Stimulated activated CD8-positive, alpha-beta memory T cell treated with anti-CD3 and anti-CD28 coated beads, Interleukin-15, amount 100 ng/mL, for 1 hour (primary cell): ENCODE results near the gene MRPL55.
A peak's percentile ranks its signal among the peaks of the same experiment; 100 is the strongest.

Experiments
- DNase-seq: peaks from one replicate; pipeline ENCODE4 v3.0.0-alpha.2; 2020; ENCODE audit warnings: low read depth

MRPL55 gene

DNA sequence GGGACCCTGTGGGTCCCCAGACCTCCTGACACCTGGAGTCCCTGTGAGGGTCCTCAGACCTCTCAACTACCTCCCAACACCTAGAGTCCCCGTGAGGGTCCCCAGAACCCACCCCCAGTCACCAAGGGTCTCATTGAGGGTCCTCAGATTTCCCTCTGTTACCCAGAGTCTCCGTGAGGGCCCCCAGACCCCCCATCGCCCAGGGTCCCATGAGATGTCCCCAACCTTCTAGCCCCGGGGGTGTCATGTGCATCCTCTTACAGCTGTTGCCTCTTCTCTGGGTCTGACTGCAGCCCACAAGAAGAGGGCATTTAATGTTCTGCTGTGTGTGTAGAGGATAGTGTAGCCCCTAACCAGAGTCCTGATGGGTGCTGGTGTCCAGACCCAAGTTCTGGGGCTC, 38.7 kb upstream of the MRPL55 start:
- DNase-seq: no peak

DNA sequence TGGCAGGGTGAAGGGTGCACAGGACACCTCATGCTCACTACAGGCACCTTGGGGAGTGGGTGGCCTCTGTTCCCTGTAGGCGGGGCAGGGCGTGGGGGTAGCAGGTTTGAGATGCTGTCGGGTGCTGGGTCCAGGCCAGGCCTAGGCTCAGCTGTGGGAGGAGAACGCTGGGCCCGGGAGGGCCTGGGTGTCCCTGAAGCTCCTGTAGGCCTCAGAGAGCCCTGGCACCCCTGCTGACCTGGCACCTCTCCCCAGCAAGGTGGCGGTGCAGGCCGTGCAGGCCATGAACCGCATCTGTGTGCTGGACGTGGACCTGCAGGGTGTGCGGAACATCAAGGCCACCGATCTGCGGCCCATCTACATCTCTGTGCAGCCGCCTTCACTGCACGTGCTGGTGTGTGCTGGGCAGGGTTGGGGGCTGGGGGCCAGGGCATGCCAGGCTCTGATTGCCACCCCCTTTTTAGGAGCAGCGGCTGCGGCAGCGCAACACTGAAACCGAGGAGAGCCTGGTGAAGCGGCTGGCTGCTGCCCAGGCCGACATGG, 38.1 kb upstream of the MRPL55 start:
- no peak for DNase-seq

DNA sequence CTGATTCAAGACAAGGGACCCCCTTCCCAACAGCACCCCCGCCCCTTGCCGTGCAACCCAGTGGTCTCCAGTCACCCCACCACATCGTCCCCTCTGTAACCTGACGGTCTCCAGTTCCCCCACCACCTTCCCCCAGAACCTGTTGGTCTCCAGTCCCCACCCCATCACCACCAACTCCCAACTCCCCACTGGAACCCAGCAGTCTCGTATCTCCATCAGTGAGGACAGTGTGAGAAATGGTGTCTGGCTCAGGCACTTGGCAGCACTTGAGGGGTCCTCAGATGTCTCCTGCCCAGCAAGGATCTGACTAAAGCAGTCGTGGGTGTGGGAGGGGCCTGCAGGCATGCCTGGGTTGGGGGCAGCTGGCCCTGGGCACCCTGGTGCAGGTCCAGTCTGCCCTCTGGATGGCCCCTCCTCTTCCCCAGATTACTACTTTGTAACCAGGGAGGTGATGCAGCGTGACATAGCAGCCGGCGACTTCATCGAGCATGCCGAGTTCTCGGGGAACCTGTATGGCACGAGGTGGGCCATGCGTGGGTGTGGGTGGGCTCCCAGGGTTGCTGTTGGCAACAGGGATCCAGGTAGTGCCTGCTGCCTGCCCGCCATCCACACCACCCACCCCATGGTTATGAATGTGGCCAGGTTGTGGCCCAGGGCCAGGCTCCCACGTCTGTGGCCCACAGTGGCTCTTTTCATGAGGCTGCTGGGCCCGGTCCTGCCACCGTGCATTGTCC, 37.5 kb upstream of the MRPL55 start:
- DNase-seq: no peak

DNA sequence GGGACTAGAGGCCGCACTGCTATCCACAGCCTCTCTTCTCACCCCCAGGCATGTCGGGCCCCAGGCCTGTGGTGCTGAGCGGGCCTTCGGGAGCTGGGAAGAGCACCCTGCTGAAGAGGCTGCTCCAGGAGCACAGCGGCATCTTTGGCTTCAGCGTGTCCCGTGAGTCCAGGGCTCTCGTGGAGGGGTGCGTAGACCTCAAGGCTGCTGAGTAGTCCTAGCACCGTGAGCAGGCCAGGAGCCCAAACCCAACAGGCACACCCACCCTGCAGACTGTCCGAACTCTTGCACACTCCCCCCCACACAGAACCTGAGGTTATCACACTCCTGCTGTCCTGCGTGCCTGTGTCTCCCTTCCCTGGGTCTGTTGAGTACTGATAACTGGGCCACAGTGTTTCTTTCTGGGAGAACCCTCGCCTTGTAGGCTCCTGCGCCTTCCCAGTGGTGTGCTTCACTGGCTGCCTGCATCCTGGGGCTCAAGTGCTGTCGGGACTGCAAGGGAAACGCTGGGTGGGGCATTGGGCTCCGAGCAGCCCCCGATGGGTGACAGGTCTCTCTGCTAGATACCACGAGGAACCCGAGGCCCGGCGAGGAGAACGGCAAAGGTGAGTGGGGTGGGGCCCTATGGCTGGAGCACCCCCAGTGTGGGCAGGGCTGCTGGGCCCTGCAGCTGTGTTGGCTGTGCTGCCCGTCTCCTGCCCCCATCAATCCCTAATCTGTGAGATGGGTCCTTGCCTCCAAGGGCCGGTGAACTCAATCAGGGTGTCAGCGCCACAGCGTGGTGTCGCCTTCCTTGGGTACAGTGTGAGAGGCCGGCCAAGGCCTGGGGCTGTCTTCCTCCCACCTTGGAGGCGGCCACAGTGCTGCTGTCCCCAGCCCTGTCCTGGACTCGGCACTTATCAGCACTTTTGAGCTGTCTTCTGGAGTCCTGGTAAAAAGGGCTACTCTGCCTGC, 36.6 kb upstream of the MRPL55 start:
- DNase-seq: no peak

DNA sequence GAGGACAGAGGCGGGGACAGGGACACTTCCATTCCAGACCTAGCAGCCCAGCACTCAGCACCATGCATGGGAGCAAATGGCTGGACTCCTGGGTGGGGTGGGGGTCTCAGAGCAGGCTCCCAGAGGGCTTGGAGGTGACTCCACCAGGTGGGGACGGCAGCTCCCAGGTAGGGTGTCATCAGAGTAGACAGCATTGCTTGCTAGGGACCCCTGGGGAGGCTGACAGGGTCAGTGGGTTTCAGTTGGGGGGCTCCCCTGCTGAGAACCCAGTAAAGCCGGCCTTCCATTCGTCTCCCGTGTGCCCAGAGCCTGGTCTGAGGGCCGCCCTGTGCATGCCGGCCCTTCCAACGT, 35.9 kb upstream of the MRPL55 start:
- no peak for DNase-seq

DNA sequence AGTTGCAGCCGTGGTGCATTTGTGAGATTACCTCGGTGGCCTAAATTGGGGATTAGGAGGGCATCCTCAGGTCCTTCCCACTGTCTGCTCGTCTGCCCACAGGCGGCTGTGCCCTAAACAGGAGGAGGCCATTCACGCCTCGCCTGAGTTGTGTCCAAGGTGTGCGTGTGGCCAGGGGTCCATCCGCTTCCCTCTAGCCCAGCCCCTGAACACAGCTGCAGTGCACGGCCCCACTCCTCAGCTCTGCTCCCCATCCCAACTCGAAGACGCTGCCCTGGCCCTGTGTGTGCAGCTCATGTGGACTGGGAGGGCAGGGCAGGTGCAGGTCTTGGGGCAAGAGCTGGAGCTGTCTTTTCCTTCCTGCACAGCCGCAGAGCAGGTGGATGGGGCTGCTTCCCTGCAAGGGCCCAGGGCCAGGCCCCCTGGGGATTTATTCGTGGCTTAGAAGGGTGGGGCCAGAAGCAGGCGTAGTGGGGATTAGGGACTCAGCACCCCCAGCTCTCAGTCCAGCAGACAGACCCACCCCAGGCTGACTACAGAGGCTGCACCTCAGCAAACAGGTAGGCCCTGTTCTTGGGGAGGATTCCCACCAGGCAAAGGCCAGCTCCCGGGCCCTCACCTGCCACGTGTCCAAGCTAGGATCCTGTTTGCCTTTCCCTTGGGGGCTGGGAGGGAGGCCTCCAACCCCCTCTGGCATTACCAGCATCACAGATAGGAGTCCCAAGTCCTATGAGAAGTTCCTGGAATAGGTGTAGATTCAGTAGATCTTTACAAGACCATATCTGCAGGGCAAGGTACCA, 35.3 kb upstream of the MRPL55 start:
- DNase-seq: no peak

DNA sequence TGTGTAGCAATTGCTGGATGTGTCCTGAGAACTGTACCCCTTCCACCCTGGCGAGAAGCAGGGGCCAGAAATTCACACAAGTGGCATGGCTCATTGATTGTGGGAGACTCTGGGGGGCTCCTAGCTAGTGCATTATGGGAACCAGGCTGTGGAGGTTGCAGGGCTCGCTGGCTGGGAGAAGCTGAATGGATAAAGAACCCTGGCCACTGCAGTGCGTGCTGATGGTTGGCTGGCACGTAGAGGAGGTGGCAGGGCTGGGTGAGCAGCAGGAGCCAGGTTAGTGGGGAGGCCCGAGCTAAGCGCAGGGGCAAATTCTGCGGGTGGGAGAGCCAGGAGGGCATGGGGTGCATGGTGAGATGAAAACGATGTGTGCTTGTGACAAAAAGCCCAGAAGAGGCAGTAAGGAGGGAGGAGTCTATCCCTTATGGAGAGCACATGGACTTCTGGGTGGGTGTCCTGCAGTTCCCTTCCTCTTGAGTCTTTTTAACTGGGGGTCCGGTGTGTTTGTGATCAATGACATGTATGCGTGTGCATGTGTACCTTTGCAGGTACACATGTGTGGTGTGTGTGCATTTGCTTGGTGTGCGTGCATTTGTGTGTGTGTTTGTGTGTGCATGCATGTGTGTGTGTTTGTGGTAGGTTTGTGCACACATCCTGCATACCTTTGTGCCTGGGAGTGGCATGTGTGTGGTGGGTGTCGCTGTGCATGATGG, 34.5 kb upstream of the MRPL55 start:
- no peak for DNase-seq

DNA sequence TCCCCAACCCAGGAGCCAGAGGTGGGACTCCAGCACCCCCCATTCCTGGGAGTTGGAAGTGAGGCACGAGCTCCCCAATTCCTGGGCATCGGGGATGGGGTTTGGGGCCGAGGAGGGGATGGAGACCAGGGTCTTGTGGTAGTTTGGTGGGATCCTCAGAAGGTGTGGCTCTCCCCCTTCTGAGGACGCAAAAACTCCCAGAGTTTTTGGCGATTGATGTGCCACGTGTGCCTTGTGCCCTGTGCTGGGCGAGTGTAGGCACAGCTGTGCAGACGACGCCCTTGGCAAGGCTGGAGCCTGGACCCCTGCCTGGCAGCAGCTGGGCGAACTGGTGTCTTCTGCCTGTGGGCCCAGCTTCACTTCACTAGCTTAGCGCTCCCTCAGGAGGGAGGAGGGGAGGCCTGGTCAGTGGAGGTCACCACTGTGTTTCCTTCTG, 33.6 kb upstream of the MRPL55 start:
- no peak for DNase-seq

DNA sequence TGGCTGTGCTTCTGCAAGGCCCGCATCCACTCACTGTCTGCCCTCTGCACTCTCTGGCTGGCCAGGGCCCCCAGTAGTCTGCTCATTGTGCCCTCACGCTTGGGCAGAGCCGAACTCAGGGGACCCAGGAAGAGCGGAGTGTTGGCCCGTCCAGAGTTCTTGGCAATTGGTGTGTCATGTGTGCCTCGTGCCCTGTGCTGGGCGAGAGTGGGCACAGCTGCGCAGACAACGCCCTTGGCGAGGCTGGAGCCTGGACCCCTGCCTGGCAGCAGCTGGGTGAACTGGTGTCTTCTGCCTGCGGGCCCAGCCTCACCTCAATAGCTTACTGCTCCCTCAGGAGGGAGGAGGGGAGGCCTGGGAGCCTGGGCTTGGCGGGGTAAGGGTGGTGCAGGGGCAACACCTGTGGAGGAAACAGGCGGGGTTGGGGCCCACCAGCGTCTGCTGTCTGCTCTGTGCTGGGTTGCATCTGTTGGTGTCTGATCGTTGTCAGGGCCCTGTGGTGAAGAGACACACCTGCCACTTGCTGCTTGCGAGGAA, 33.1 kb upstream of the MRPL55 start:
- no peak for DNase-seq

DNA sequence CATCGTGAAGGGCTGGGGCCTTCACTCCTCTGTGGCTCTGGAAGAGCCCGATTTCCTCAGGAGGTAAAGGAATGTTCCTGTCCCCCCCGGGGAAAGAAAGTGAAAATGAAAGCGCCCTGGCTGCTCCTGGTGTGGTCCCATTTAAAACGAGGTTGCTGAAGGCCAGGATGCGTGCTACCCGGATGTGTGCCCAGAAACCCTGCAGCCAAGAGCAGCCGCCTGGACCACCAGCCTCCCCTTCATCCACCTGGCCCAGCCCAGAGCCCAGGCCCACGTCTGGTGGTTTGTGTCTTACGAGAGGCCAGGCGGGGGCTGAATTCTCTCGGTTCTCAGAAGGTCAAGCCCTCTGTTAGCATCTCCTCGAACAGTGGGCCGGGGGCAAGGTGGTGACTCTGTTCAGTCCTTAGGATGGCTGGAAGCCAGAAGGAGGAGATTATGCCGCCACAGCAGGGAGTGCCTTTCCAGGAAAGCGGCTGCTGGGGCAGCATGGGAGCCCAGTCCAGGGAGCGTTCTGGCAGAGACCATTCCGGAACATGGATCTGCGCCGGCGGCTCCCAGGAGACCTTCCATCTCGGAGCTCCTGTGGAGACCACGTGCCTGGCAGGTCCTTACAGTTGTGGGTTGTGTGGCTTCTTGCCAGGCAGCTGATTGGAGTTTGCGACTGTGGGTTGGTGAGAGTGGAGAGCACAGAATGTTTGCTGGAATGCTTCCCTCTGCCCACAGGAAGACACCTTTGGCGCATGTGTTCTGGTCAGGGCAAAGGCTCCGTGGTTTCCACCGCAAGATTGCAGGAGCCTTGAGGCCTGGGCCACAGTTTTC, 32.3 kb upstream of the MRPL55 start:
- no peak for DNase-seq

DNA sequence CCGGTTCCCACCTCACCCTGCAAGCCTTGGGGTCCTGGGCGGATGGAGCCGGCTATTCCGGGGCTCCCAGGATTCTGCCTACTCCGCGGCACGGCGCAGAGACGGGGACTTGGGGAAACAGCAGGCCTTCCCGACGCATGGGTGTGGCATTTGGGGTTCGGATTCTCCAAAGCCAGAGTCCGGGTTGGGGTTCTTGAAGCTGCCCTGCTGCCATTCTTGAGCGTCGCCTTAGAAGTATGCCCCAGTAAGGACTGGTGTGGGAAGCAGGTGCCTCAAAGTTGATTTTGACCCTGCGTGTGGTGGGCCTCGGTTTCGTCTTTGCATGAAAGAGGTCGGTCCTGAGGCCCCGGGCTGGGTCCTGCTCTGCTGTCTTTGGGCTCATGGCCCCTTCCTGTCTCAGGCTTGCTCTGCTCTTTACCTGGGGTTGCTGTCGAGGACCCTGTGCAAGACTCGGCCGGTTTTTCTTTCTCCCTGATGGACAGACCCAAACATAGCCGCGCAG, 31.7 kb upstream of the MRPL55 start:
- DNase-seq: no peak

DNA sequence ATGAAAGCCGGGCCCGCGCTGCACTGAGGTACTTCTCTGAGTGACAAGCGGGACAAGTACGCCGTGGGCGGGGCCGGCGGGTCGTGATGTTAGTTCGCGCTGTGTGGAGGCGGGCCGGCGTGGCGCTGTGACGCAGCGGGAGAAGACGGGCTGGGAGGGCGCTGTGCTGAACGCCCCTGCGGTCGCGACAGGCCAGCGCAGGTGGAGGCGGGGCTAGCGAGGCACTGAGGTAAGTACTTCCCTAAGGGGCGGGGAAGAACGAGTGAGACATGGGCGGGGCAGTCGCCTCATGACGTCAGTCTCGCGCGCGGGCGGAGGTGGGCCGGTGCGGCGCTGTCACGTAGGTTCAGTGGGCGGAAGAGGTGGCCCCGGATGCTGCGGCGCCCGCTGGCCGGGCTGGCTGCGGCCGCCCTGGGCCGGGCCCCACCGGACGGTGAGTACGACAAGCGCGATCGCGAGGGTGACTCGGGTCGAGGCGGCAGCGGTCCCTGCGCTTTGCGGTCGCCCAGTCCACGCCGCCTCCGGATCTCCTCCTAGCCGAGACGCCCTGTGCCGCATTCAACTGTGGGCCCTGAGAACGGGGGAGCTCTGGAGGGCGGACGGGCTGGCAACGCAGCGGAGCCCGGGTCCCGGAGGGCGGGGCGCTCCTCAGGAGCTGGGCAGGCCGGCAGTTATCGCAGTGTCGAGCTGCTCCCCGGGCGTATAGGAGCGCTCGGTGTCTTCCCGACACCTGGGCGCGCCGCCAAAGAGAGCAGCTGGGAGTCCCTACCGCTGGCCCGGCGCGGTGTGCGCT, 31.0 kb upstream of the MRPL55 start, which contains the start of gene GUK1:
TSS of gene GUK1 (plus strand) at position 349 of the 793 bp plus-strand sequence. CDS start at position 373, 24 bp downstream.
- peak; percentile 100 for DNase-seq

DNA sequence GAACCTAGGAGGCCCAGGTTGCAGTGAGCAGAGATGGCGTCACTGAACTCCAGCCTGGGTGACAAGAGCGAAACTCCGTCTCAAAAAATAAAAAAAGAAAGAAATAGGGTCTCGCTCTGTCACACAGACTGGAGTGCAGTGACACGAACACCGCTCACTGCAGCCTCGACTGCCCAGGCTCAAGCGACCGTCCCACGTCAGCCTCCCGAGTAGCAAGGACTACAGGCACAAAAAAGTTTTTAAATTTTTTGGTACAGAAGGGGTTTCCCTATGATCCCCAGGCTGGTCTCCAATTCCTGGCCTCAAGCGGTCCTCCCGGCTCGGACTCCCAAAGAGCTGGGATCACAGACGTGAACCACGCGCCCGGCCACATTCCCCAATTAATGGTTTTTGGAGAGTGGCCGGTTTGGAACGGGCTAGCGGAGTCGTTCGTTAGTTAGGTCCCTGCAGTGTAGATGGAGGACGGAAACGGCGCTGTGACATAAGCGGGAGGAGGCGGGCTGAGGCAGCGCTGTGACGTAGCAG, 30.4 kb upstream of the MRPL55 start:
- no peak for DNase-seq

DNA sequence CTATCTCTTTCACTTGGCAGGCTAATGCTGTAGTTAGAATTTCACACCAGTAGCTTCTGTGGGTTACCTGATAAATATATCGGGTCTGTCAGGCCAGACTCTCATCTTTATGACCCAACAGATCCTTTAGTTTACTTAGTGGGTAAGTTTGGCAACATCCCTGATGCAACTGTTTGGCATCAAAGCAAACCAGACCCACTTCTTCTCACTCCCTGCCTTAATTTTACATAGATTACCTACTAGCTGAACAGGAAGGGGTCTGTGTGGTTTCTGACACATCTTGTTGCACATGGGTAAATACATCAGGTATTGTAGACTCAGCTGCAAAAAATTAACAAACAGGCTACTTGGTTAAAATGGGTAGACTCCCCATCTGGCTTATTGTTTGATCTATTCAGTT, 27.8 kb upstream of the MRPL55 start:
- DNase-seq: no peak

DNA sequence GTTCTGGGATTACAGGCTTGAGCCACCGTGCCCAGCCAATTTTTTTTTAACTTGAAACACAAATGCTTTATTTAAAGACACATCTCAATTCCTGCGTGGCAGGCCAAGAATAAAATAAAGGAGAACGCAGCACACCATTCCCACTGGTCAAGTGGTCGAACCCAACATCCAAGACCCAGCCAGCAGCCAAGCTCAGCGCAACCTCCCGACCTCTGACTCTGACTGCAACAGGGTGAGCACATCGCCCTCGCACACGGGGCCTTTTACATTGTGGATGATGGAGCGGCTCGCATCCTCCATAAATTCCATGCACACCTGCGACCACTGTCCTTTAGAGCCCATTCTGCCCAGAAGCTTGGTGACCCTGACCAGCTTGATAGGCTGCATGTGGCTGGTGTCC, 25.5 kb upstream of the MRPL55 start:
- no peak for DNase-seq

DNA sequence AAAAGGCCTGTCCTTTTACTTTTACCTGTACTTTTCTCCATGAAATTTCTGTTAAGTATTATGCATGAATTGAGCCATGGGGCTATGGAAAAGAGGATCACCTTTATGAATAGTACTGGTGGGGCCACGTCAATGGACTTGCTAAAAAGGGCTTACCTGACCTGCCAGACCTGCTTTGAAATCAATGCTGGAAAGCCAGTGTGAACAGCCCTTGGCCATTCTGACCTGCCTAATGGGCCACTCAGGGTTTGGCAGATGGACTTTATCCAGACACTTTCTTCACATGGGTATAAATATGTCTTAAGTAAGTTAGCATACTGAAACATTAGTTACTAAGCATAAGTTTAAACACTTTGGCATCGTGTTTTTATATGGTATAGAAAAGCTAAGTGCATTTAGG, 22.7 kb upstream of the MRPL55 start:
- no peak for DNase-seq

DNA sequence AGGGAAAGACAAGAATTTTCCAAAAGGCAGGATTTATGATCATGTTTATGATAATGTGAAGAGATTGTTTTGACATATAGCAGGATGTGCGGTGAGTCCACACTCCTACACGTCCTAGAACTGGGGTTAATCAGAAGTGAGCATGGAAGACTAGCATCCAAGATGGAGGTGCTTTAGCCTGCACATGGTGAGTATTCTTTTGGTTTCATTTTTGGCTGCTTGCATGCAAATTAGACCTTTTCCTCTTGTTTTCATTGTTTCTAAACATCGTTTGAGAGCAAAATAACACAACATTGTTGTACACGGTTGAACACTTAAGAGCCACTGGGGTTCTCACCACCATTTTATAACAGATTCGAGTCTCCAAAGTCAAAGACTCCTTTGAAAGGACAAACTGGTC, 16.1 kb upstream of the MRPL55 start:
- DNase-seq: no peak

DNA sequence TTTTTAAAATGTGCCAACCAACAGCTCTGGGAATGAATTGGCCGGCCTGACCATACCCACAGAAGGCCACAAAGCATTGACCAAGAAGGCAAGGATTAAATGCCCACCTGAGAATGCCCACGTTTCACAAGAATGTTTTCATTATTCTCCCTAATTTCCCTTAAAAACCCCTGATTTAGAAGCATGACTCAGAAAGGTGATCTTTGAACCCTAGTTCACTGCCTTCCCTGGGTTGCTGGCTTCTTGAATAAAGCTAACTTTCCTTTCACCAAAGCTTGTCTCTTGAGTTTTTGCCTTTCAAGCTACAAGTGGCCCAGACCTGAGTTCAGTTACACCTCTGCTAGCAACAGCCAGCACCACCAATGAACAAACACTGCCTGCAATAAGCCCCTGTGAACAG, 14.4 kb upstream of the MRPL55 start:
- DNase-seq: no peak

DNA sequence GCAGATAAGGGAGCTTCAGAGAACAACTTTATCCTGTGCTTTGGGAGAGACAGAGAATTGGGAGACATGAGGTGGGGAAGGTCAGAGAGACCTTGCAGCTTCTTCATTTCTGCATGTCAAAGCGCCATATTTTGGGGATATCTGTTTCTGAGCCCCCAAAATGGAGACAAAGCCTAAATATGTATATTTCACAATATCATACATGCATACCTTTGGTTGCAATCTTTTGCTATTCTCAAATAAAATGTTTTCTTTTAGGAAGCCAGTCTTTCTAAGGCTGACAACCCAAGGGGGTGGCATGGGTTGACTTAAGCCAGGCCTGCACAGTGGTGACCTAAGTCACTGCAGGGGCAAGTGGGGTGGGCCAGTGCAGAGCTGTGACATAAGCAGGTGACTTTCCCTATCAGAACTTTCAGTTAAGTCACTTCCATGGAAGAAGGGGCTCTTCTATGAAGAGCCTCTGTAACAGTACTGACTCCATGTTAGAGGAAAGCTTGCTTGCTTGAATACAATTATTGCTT, 13.9 kb upstream of the MRPL55 start:
- no peak for DNase-seq
